K562 (cell line): ENCODE results near the gene CNOT6. TPM values are rescaled to one million over a fixed set of nuclear protein-coding genes. Genes with fewer than 3 reads are reported as not detected.

Experiments used
- DLX4 ChIP-seq: fragments of 250-450 bp; sonication (Bioruptor Pico); IDR thresholded peaks from 2 replicates; pipeline ENCODE4 v1.6.1; 2021; ENCODE audit warnings: mild to moderate bottlenecking
- FOXK1 ChIP-seq: sonication (generic); formaldehyde crosslinking; IDR thresholded peaks from 2 replicates; pipeline ENCODE4 v1.8.0; 2022; ENCODE audit warnings: missing genetic modification reagents, mild to moderate bottlenecking, borderline replicate concordance
- MGA ChIP-seq: fragments of 450-650 bp; IDR thresholded peaks from 2 replicates; pipeline ENCODE4 v1.6.1; 2016; ENCODE audit warnings: mild to moderate bottlenecking, moderate library complexity
- PBX2 ChIP-seq, 2 experiments: IDR thresholded peaks in 1 of 2; conservative IDR thresholded peaks in 1 of 2; 2 replicates each; pipeline ENCODE4 v1.6.1; 2016; ENCODE audit warnings: low read depth in 2 of 2, mild to moderate bottlenecking in 1 of 2, missing compliant biosample characterization in 1 of 2, missing genetic modification characterization in 1 of 2, moderate library complexity in 1 of 2
- PHF21A ChIP-seq: fragments of 450-650 bp; IDR thresholded peaks from 2 replicates; pipeline ENCODE4 v1.6.1; 2017; ENCODE audit warnings: low read depth, borderline replicate concordance
- RBM25 ChIP-seq: fragments of 200-400 bp; formaldehyde crosslinking; IDR thresholded peaks from 2 replicates; pipeline ENCODE4 v1.6.1; 2018; ENCODE audit warnings: low read length, low read depth, moderate library complexity; ENCODE audit not compliant: severe bottlenecking
- SNIP1 ChIP-seq: fragments of 450-650 bp; IDR thresholded peaks from 2 replicates; pipeline ENCODE4 v1.7.1; 2017; ENCODE audit warnings: low read depth, mild to moderate bottlenecking
- TAF7 ChIP-seq: fragments of 450-650 bp; IDR thresholded peaks from 2 replicates; pipeline ENCODE4 v1.6.1; 2016; ENCODE audit warnings: missing genetic modification characterization, missing compliant biosample characterization
- polyA plus RNA-seq, 8 experiments: library from polyadenylated mRNA; depleted of rRNA in 4 of 8; stranded (reverse) in 5 of 8; unstranded in 3 of 8; fragments of >200 nt; fragmentation: Nextera tagmentation in 2 of 8; fragmentation: Illumina TruSeq in 1 of 8; extraction: Ambion mirVana in 2 of 8; extraction: Trizol in 1 of 8; gene quantifications; 2 replicates each; pipeline versions ENCODE4 v1.2.1 to v1.2.3, GENCODE V29; 2011 to 2014; ENCODE audit warnings: inconsistent platforms in 1 of 8, missing spikeins in 1 of 8
- total RNA-seq, 7 experiments: library from RNA; depleted of rRNA in 6 of 7; stranded (reverse); fragments of >200 nt in 6 of 7; fragmentation: Illumina TruSeq in 2 of 7; extraction: Trizol in 2 of 7; gene quantifications; 2 replicates each; pipeline versions ENCODE4 v1.2.1 to v1.2.3, GENCODE V29; 2011 to 2021; ENCODE audit warnings: low replicate concordance in 1 of 7
- TF ChIP-seq, protein P1 (sequence below), 2 experiments: fragments of 250-450 bp in 1 of 2; fragments of 450-650 bp in 1 of 2; sonication (Bioruptor Pico) in 1 of 2; IDR thresholded peaks; 2 replicates each; pipeline versions ENCODE4 v1.6.1 to v1.8.0; 2016 to 2021; ENCODE audit warnings: mild to moderate bottlenecking in 2 of 2, moderate library complexity in 2 of 2, missing compliant biosample characterization in 1 of 2, missing genetic modification characterization in 1 of 2

Gene CNOT6
- total and polyA plus RNA-seq, 9 of the 15 experiments (the other 6 are each of a cell fraction or from before 2014, with no cell fraction given) = 4.9 to 32.4 (median 14.0) TPM

- no peak for TF ChIP-seq FOXK1 (CRISPR knock-in tag)
- TF ChIP-seq PHF21A = peak; percentile 72; the same call in 1 of the 2 replicates
- TF ChIP-seq, protein P1, sequence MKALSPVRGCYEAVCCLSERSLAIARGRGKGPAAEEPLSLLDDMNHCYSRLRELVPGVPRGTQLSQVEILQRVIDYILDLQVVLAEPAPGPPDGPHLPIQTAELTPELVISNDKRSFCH (CRISPR knock-in tag; IDR thresholded peaks at IDR 0.05) = no peak
- TF ChIP-seq, protein P1 (tag; IDR thresholded peaks at IDR 0.05) = peak; percentile 61; the same call in 1 of the 2 replicates
- TF ChIP-seq MGA = peak; percentile 88; the same call in 1 of the 2 replicates
- peak; percentile 100 for TF ChIP-seq RBM25
- TF ChIP-seq SNIP1 = no peak
- TF ChIP-seq PBX2 (CRISPR knock-in tag; IDR thresholded peaks at IDR 0.05; ENCODE audit: low read depth) = no peak
- no peak for TF ChIP-seq PBX2 (tag; conservative IDR thresholded peaks at IDR 0.05; ENCODE audit: low read depth)
- TF ChIP-seq TAF7 (tag) = peak; percentile 73
- TF ChIP-seq DLX4 = no peak
These were observed at the start of gene CNOT6 (continued) for GRCh38 chr5:180494060-180494509.
